GM18909 (cell line): ENCODE results near the gene PPP2R5C.

Source experiments
- ATAC-seq: cut with Tn5 transposase; IDR thresholded peaks from one replicate; pipeline ENCODE4 v1.9.1; 2021; ENCODE audit warnings: mild to moderate bottlenecking; ENCODE audit not compliant: unreplicated experiment, poor library complexity

The PPP2R5C gene

GRCh38 chr14:101928415-101928841, 166.9 kb downstream of the PPP2R5C start:
- no peak for ATAC-seq

GRCh38 chr14:101929096-101929495, 167.6 kb downstream of the PPP2R5C start:
- ATAC-seq = no peak

- ATAC-seq = no peak
Observed at GRCh38 chr14:101929946-101930345, 168.4 kb downstream of the PPP2R5C start.

- no peak for ATAC-seq
Observed at GRCh38 chr14:101932673-101933072, 171.2 kb downstream of the PPP2R5C start.

GRCh38 chr14:101933209-101933608, 171.7 kb downstream of the PPP2R5C start:
- no peak for ATAC-seq

- no peak for ATAC-seq
Observed at GRCh38 chr14:101934601-101935150, 173.2 kb downstream of the PPP2R5C start.

GRCh38 chr14:101937926-101938767, 176.6 kb downstream of the PPP2R5C start:
- ATAC-seq = no peak

GRCh38 chr14:101939646-101940170, 178.2 kb downstream of the PPP2R5C start:
- no peak for ATAC-seq

GRCh38 chr14:101944451-101944850, 182.9 kb downstream of the PPP2R5C start:
- no peak for ATAC-seq

- ATAC-seq = no peak
Observed at GRCh38 chr14:101945171-101945570, 183.7 kb downstream of the PPP2R5C start.

- peak; percentile 7 for ATAC-seq
Observed at GRCh38 chr14:101947577-101947903, 186.0 kb downstream of the PPP2R5C start.

GRCh38 chr14:101947904-101948665, 186.6 kb downstream of the PPP2R5C start:
- ATAC-seq = peak; percentile 98

GRCh38 chr14:101948666-101949216, 187.2 kb downstream of the PPP2R5C start:
- ATAC-seq = no peak

GRCh38 chr14:101950100-101950499, 188.6 kb downstream of the PPP2R5C start:
- ATAC-seq = no peak

GRCh38 chr14:101950516-101951215, 189.2 kb downstream of the PPP2R5C start:
- no peak for ATAC-seq

- ATAC-seq = no peak
Observed at GRCh38 chr14:101953151-101953550, 191.6 kb downstream of the PPP2R5C start.

GRCh38 chr14:101954501-101954900, 193.0 kb downstream of the PPP2R5C start:
- no peak for ATAC-seq

- no peak for ATAC-seq
Observed at GRCh38 chr14:101955695-101956161, 194.2 kb downstream of the PPP2R5C start.

- no peak for ATAC-seq
Observed at GRCh38 chr14:101956179-101956885, 194.8 kb downstream of the PPP2R5C start.
